Ramos (cell line): ENCODE measurements around the gene FKBP10.

Experiments
- in situ Hi-C: fragments of 300-500 bp; cut with MboI; formaldehyde crosslinking; loops from one replicate; pipeline ENCODE4 v1.14.3; 2022; ENCODE audit warnings: low sequenced_read_pairs; ENCODE audit not compliant: unreplicated experiment

Gene FKBP10

GRCh38 chr17:41781404-41782110, 31.2 kb upstream of the FKBP10 start:
- in situ Hi-C loops, result no loop called here

GRCh38 chr17:41782142-41782541, 30.7 kb upstream of the FKBP10 start:
- in situ Hi-C loops, result no loop called here

- in situ Hi-C loops, result no loop called here
Observed at GRCh38 chr17:41784207-41784744, 28.5 kb upstream of the FKBP10 start.

DNA sequence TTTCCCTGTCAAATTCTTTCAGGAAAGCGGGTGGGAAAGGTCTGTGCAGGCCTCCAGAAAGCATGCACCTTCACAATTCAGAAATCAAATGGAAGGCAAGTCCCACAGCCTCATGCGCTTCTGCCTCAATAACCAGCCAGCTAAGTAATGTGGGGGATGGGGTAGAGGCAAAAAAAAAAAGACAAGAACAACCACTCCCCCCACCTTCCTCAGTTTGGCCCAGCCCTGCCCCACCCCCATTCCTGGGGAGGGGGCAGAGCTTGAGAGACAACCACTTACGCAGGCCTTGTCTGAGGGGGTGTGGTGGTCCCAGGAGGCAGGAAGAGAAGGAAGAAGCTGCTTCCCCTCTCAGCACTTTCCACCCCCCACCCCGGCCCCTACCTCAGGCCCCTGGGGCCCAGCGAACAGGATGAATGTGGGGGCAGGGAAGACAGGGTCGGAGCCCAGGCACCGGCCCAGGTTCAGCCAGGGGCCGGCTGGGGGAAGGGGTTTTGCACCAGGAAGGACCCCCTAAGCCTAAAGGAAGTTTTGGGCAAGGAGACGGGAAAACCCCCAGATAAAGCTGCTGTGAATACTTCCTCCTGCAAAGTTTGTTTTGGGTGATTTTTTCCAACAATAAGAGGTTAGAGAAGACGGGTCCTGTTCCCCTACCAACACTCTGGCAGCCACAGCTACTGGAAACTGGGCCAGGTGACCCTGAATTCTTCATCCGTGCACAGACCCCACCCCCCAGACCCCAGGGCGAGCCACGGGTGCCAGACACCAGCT, 27.5 kb upstream of the FKBP10 start:
- in situ Hi-C loops, result no loop called here

GRCh38 chr17:41785859-41786226, 27.0 kb upstream of the FKBP10 start:
- in situ Hi-C loops, result no loop called here

GRCh38 chr17:41786227-41787020, 26.4 kb upstream of the FKBP10 start, which contains the start of gene JUP:
Gene JUP, minus strand, starts transcription at chr17:41786711. Its CDS starts 14,857 bp downstream, at chr17:41771854.
- in situ Hi-C loops, result no loop called here

GRCh38 chr17:41787021-41787418, 25.8 kb upstream of the FKBP10 start:
- in situ Hi-C loops, result no loop called here

- in situ Hi-C loops, result no loop called here
Observed at GRCh38 chr17:41792845-41793783, 19.7 kb upstream of the FKBP10 start.

DNA sequence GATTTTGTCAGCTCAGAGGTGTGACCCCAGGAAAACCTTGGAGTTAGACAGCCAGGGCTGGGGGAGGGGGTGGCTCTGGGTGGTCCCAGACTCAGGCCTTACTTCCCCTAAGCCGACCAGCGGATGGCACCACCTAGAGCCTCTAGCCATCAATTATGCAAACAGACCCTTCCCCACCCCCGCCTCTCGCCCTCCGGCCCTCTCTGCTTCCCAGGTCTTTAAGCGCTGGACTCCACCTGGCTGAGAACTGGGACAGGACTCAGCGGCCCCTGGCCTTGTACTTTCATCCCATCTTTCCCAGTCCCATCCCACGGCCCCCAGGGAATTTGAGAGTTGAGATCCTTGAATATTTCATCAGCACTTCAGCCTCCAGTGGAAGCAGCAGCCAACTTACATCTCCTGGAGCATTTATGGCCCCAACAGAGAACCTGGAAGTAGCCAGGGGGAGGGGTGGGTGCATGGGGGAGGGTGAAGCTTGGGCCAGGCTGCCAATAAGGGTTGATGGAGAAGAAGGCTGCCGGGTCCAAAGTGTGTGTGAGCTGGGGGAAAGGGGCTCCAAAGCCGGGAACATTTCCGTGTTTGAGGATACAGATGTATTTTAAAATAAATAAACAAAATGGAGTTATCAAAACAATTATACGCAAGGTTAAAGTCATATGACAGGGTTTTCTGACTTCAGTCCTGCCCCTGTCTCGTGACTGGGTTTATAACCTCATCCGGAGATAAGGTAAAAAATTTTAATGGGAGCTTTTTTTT, 18.8 kb upstream of the FKBP10 start:
- in situ Hi-C loops, result no loop called here

DNA sequence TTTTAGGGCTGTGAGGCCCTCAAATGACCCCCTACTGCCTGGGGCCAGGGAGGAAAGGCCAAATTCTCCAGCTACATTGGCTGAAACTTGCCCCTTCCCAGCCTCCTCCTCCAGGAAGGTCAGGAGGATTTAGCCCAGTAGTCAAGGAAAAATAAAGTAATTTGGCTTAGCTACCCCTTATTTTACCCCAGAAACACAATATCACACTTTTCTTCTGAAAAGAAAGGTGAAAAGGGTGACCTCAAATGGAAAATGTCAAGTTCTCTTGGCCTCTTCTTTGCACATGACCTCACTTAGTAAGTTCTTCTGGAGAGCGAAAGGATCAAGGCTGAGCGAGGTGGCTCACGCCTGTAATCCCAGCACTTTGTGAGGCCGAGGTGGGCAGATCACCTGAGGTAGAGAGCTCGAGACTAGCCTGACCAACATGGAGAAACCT, 18.2 kb upstream of the FKBP10 start:
- in situ Hi-C loops, result no loop called here

- in situ Hi-C loops, result no loop called here
Observed at GRCh38 chr17:41796121-41796895, 16.5 kb upstream of the FKBP10 start.

DNA sequence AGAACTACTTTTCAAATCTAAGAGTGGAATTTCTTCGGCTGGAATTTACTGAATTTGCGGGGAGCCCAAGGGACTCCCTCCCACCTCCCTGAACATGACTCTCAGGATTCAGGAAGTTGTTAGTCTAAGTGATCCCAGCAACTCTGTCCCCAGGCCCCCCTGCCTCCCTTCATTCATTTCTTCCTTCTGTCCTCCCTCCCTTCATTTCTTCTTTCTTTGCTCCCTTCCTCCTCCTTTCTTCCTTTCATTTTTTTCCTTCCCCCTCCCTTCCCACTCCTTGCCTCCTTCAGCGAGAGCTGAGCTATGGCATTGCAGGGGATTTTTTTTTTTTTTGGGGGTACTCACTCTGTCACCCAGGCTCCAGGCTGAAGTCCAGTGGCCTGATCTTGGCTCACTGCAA, 15.4 kb upstream of the FKBP10 start:
- in situ Hi-C loops, result no loop called here

GRCh38 chr17:41799366-41799765, 13.4 kb upstream of the FKBP10 start:
- in situ Hi-C loops, result no loop called here

- in situ Hi-C loops, result loop anchor here (5.0 kb wide), 1 partner anchor 58 kb away; no protein-coding TSS in a partner anchor
Observed at GRCh38 chr17:41800601-41801373, 12.0 kb upstream of the FKBP10 start.

DNA sequence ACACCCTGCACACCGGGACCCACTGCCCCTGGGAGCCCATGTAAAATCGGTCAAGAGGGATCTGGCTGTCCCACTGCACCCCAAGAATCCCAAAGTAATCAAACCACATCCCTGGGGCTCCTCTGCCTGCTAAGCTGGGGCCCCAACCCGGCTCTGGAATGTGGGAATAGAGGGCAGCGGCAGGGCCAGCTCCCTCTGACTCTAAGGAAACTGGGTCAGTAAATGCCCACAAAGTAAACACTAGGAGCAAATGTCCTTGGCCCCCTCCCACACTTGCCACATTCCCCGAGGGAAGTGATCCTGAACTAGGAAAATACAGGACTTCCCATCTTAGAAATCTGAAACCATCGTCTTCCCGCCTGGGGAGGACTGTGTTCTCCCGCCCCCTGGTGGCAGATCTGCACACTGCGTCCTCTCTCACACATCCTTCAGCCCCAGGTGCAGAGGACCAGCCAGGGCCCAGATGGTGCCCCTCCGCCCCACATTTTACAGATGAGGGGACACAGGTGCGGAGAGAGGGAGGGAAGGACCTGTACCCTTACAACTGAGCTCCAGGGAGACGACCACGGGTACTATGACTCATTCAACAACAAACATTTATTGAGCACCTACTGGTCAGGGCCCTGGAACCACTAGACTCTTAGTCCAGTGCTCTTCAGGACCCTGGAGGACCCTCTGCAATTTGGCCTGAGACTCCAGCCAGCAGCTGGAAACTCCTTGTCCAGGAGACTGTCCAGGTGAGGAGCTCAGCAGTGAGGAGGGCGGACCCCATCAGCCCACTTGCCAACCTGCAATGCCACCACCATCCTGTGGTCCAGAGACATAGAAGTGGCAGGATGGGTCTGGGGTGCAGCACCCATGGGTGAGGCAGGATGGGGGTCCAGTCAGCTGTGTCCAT, 11.2 kb upstream of the FKBP10 start:
- in situ Hi-C loops, result loop anchor here (5.0 kb wide), 1 partner anchor 59 kb away; no protein-coding TSS in a partner anchor
